Stimulated activated CD8-positive, alpha-beta memory T cell treated with anti-CD3 and anti-CD28 coated beads, Interleukin-4, amount 100 ng/mL, for 4 hours (primary cell): Measurements from ENCODE around the gene GAN.

Experiments used
- DNase-seq, 2 donors: peaks; one replicate each; pipeline ENCODE4 v3.0.0-alpha.2; 2020; ENCODE audit warnings: low read depth in 2 of 2, low spot score in 1 of 2

GAN gene

GRCh38 chr16:81350306-81350615, 35.5 kb downstream of the GAN start:
- no peak for DNase-seq

DNA sequence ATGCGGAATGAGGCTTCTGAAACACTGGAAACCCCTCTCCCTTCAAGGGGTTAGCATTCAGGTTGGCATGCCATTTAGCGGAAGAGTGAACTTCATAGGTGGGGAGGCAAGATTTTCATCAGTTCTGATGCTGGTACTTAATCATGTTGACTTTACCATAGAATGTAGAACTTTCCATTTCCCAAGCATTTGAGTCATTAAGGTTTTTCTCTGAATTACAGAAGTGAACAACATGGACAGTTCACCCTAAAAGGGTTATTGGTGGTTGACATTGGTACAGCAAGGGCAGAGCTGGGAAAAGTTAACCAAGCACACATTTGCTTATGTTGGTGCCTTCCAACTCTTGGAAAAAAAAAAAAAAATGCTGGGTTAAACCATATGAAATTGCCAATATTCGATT, 39.1 kb downstream of the GAN start:
- DNase-seq: no peak

DNA sequence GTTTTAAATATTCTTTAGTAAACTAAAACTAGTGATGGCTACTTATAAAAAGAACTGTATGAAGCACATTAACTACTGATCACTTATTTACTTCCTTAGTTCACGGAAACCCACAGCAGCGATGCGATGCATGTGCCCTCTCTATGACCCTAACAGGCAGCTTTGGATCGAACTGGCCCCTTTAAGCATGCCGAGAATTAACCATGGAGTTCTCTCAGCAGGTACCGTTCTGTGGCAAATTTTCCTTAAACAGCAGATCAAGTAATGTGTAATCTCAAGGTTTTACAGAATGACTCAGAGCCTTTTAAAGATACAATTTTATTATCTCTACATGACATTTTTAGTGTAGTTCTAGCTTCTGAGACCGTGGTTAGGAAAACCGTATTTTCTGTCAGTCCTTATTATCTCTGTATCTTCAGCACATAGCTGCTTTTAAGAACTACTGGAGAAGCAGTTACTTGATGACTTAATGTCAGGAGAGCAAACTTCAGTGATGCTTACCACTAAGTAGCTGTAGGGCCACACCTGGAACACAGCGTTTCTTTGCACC, 43.0 kb downstream of the GAN start:
- DNase-seq: no peak

- no peak for DNase-seq
These were observed 44.1 kb downstream of the GAN start for GRCh38 chr16:81358860-81359259.

- no peak for DNase-seq
These were observed 45.4 kb downstream of the GAN start for GRCh38 chr16:81360135-81360534.

DNA sequence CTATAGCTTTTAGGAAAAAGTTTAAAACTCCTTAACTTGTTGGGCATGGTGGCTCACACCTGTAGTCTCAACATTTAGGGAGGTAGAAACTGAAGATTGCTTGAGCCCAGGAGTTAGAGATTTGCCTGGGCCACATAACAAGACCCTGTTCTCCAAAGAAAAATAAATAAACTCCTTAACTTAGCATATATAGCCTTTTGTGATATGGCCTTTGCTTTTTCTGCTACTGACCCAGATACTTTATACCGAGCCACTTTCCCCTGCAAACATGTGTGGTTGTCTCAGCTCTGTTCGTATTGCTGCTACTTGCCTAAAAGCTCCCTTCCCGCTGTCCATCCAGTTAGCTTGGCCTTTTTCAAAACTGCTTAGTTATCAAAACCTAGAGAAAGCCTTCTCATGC, 51.0 kb downstream of the GAN start:
- DNase-seq: no peak

- DNase-seq: no peak
These were observed 51.7 kb downstream of the GAN start for GRCh38 chr16:81366316-81366932.

- DNase-seq: no peak
These were observed 53.1 kb downstream of the GAN start for GRCh38 chr16:81367821-81368220.

DNA sequence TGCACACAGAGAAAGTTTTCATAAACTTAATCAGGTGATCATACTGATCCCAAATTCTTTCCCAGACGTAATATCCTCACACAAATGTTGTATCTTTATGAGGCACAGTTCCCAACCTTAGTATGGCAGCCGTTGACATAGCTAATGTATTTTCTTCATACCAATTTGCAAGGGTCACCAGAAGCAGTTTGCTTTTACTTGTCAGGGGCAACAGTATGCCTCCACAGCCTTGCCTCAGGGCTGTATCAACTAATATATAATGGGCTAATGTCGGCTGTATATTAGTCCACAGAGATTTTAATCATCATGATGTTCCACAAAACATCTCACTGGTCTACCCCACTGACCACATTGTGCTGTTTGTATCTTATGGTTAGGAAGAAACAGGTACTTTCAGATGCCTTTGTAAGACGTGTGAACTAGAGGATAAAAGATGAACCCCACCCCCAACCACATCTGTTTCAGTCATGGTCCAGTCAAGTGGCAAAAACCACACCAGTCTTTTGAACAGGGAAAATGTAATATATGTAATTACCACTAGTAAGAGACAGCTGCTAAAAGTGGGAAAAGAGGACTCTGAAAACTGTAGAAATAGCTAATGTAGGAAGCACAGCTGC, 55.2 kb downstream of the GAN start:
- no peak for DNase-seq

DNA sequence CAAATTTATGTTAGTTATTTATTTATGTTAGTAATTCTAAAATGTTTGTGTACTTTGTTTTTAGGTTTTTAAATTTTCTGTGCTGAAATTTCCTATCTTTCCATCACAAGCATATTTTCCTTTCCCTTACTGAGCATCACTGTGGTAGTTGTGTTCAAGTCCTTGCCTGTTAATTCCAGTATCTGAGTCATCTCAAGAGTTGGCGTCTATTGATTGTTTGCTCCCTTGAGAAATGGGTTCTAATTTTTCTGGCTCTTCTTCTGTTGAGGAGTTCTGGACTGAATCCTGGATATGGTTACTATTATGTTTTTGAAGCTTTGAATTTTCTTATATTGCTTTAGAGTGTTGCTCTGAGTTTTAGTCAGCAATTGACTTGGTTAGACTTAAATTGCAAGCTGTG, 56.3 kb downstream of the GAN start:
- DNase-seq: no peak

DNA sequence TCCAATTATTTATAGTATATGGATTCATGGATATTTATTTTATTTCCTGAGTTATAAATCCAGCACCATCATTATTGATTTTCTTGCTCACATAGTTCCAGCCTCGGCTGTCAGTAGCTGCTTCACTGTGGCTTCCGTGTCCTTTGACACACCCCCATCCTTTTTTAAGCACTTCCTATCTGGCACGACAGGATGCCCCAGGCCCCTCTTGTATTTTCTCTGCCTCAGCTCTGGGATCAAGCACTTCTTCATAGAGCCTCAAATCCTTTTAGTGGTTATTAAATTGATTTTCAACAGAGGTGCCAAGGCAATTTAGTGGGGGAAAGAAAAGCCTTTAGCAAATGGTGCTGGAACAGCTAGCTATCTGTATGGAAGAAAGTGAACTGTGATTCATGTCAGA, 59.8 kb downstream of the GAN start:
- no peak for DNase-seq

DNA sequence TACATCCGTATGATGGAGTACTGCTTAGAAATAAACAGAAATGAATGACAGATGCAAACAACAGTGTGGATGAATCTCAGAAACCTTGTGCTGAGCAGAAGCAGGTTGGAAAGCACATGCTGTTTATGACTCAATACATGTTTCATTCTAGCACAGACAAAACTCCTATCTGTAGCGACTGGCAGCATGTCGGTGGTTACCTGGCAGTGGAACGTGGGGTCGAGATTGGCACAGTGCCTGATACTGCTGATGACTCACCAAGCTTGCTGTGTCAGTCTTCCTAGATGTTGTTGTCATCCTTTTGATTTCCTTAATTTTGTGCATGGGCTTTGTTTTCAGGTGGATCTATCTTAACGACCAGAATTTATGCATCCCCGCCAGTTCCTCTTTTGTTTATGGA, 62.1 kb downstream of the GAN start:
- DNase-seq: peak in 1 of 2 donors; percentile 3

GRCh38 chr16:81378049-81378448, 63.3 kb downstream of the GAN start:
- no peak for DNase-seq

- no peak for DNase-seq
These were observed 66.2 kb downstream of the GAN start for GRCh38 chr16:81380932-81381331.

DNA sequence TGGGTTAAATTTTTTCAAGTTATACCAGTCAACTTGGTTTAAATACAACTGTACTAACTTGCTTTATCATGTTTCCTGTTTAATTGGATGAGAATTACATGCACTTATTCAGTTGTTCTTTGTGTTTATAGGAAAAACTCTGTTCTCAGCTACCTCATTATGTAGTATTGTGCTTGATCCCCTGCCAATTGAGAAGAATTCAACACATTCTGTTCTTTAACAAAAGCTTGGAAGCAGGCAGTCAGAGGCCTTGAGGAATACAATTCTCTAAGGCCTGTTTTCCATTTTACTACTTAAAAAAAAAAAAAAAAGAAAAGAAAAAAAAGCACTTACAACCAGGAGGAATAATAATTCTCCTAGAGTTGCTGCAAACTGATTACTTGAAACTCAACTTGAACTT, 69.2 kb downstream of the GAN start:
- DNase-seq: no peak

DNA sequence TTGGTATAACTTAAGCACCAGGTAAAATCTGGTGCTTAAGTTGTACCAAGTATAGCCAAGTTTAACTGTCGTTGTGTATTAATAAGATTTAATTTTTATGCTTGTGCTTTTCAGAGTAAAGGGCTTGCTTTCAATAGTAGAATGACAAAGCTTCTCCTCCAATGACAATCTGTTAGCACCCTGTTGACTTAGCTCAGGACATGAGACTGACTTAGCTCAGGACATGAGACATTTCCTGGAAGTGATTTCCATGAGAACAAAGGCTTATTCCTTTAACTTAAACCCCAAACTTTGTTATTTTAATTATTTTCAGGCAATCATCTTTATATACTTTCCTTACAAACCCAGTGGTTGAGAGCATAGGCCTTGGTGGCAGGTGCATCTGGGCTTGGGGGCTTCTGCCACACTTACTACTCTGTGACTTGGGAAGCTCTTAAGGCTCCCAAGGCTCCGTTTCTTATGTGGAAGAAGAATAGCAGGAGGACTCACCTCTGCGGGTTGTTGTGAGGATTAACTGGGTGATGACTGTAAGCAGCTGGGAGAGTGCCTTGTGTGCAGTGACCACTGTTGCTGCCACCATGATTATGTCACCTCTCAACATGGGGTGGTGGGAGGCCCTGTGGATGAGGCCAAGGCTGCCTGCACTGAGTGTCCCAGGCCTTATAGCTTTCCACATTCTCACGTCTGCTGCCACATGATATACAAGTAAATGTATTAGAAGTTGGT, 70.4 kb downstream of the GAN start:
- DNase-seq: no peak

- DNase-seq: no peak
These were observed 73.6 kb downstream of the GAN start for GRCh38 chr16:81388357-81388756.

DNA sequence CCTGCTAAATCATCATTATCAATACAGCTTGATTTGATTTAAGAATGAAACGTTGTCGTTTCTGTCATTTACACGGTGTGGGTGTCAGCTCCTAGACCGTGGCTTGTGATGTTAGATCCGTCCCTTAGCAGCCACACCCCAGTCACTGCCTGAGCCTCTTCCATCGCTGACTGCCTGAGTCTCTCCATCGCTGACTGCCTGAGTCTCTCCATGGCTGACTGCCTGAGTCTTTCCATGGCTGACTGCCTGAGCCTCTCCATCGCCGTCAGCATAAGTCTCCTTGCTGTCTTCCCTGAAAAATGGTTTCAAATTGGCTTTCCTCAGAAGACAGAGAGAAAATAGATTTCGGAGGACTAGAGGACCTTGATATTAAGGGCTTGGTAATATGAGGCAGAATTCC, 76.1 kb downstream of the GAN start:
- DNase-seq: no peak

- DNase-seq: no peak
These were observed 77.2 kb downstream of the GAN start for GRCh38 chr16:81392011-81392410.

DNA sequence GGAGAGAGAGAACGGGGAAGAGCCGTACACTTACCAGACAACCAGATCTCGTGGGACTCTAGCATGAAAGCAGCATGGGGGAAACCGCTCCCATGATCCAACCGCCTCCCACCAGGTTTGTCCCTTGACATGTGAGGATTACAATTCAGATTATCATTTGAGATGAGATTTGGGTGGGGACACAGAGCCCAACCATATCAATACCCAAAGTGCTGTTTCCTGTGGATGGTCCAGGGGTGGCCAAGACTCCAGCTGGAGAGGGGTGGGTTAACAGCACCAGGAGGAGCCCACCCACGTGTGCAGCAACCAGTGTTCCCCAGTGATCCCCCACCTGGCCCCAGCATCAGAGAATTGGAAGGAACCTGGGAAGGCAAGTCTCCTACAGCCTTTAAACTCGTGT, 79.7 kb downstream of the GAN start:
- DNase-seq: no peak

GRCh38 chr16:81394966-81395655, 80.3 kb downstream of the GAN start:
- no peak for DNase-seq
